Spleen (tissue), 7 donors: Measurements from ENCODE around the gene UGDH.

ENCODE experiments used
- POLR2AphosphoS5 ChIP-seq, 3 donors: sonication (generic); formaldehyde crosslinking; IDR thresholded peaks; one replicate each; pipeline ENCODE4 v1.5.1; 2017; ENCODE audit warnings: antibody characterized with exemption in 3 of 3
- TF ChIP-seq, protein P1 (sequence below), 11 experiments: fragments of 200-600 bp in 7 of 11; fragments of 450-650 bp in 4 of 11; sonication (generic) in 4 of 11; IDR thresholded peaks in 8 of 11; conservative IDR thresholded peaks in 3 of 11; 1 replicate in 7 of 11; 2 replicates in 4 of 11; pipeline versions ENCODE4 v1.4.0 to v1.8.0; 2016 to 2021; ENCODE audit warnings: antibody characterized with exemption in 11 of 11, inconsistent platforms in 4 of 11, mild to moderate bottlenecking in 1 of 11
- donor health status: DM: no; HTN: no; CAD: no; lungs with moderate emphysema.
- donor health status: DM: no; HTN: no; CAD: no.
- donor health status: DM: no; HTN: no; CAD: no.

DNA sequence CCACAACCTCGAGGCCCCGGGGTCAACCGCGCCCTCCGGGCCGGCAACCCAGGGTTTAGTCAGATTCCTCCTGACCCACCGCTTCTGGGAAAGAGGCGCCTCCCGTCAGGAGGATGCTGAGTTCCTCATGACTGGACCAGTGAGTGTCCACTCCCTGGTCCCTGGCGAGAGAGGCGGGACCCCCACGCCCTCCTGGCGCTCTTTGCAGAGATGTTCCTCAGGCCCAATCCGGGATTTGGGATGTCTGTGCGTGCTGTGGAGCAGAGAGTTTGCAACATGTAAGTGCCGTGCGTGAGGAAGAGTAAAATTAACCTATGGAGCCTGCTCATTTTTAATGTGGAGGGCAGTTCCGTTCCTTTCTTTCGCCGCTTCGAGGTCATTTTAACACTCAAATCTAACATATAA is 824 bp upstream of the UGDH start:
- TF ChIP-seq, protein P1, sequence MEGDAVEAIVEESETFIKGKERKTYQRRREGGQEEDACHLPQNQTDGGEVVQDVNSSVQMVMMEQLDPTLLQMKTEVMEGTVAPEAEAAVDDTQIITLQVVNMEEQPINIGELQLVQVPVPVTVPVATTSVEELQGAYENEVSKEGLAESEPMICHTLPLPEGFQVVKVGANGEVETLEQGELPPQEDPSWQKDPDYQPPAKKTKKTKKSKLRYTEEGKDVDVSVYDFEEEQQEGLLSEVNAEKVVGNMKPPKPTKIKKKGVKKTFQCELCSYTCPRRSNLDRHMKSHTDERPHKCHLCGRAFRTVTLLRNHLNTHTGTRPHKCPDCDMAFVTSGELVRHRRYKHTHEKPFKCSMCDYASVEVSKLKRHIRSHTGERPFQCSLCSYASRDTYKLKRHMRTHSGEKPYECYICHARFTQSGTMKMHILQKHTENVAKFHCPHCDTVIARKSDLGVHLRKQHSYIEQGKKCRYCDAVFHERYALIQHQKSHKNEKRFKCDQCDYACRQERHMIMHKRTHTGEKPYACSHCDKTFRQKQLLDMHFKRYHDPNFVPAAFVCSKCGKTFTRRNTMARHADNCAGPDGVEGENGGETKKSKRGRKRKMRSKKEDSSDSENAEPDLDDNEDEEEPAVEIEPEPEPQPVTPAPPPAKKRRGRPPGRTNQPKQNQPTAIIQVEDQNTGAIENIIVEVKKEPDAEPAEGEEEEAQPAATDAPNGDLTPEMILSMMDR (IDR thresholded peaks at IDR 0.05 in 8 of 11, conservative IDR thresholded peaks at IDR 0.05 in 3 of 11): no peak
- no peak for TF ChIP-seq POLR2AphosphoS5 (IDR thresholded peaks at IDR 0.05)
